Body of pancreas (tissue), 4 donors: Measurements from ENCODE around the gene FGF3.

Experiments used
- POLR2A ChIP-seq, 3 donors: fragments of 450-650 bp; IDR thresholded peaks; one replicate each; pipeline ENCODE4 v1.6.1; 2016; ENCODE audit warnings: antibody characterized with exemption in 3 of 3, mild to moderate bottlenecking in 2 of 3
- TF ChIP-seq, protein P1 (sequence below), 7 experiments: fragments of 450-650 bp in 4 of 7; fragments of 200-600 bp in 3 of 7; sonication (generic) in 3 of 7; IDR thresholded peaks; one replicate each; pipeline ENCODE4 v1.5.1; 2016 to 2019; ENCODE audit warnings: antibody characterized with exemption in 7 of 7

GRCh38 chr11:69817265-69818230 is 1.7 kb downstream of the FGF3 start:
- TF ChIP-seq, protein P1, sequence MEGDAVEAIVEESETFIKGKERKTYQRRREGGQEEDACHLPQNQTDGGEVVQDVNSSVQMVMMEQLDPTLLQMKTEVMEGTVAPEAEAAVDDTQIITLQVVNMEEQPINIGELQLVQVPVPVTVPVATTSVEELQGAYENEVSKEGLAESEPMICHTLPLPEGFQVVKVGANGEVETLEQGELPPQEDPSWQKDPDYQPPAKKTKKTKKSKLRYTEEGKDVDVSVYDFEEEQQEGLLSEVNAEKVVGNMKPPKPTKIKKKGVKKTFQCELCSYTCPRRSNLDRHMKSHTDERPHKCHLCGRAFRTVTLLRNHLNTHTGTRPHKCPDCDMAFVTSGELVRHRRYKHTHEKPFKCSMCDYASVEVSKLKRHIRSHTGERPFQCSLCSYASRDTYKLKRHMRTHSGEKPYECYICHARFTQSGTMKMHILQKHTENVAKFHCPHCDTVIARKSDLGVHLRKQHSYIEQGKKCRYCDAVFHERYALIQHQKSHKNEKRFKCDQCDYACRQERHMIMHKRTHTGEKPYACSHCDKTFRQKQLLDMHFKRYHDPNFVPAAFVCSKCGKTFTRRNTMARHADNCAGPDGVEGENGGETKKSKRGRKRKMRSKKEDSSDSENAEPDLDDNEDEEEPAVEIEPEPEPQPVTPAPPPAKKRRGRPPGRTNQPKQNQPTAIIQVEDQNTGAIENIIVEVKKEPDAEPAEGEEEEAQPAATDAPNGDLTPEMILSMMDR (IDR thresholded peaks at IDR 0.05): no peak
- TF ChIP-seq POLR2A (IDR thresholded peaks at IDR 0.05): no peak
